Measurements from ENCODE around the gene MICU1.
"Not testable (repeated sequence)": the region's sequence is repeated elsewhere in the genome, so short reads cannot be mapped to it uniquely, and the experiment has no call there.

The MICU1 gene

GRCh38 chr10:72389014-72389413 is 236.9 kb downstream of the MICU1 start:
- no peaks in the 10 kb centered on the region for H3K4me1 ChIP-seq
- no peak overlapping the region for H3K9ac ChIP-seq
- H3K4me2 ChIP-seq (ENCODE audit: low read length), result no peak overlapping the region
- H3K79me2 ChIP-seq, result no peaks in the 10 kb centered on the region
- no peak overlapping the region for H2AFZ ChIP-seq
- no peak overlapping the region for H3K4me3 ChIP-seq (ENCODE audit: low read depth, low read length)
- TF ChIP-seq, protein P1, sequence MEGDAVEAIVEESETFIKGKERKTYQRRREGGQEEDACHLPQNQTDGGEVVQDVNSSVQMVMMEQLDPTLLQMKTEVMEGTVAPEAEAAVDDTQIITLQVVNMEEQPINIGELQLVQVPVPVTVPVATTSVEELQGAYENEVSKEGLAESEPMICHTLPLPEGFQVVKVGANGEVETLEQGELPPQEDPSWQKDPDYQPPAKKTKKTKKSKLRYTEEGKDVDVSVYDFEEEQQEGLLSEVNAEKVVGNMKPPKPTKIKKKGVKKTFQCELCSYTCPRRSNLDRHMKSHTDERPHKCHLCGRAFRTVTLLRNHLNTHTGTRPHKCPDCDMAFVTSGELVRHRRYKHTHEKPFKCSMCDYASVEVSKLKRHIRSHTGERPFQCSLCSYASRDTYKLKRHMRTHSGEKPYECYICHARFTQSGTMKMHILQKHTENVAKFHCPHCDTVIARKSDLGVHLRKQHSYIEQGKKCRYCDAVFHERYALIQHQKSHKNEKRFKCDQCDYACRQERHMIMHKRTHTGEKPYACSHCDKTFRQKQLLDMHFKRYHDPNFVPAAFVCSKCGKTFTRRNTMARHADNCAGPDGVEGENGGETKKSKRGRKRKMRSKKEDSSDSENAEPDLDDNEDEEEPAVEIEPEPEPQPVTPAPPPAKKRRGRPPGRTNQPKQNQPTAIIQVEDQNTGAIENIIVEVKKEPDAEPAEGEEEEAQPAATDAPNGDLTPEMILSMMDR (IDR thresholded peaks at IDR 0.05), result no peak
- no peaks in the 10 kb centered on the region for H3K9me3 ChIP-seq (ENCODE audit: control insufficient read depth, low read length)
- H3K27me3 ChIP-seq (ENCODE audit: control insufficient read depth, insufficient read depth, low read length), result no peaks in the 10 kb centered on the region
- H3K27ac ChIP-seq, result no peak overlapping the region
- H3K36me3 ChIP-seq (ENCODE audit: control insufficient read depth, insufficient read depth, low read length), result no peaks in the 10 kb centered on the region

DNA sequence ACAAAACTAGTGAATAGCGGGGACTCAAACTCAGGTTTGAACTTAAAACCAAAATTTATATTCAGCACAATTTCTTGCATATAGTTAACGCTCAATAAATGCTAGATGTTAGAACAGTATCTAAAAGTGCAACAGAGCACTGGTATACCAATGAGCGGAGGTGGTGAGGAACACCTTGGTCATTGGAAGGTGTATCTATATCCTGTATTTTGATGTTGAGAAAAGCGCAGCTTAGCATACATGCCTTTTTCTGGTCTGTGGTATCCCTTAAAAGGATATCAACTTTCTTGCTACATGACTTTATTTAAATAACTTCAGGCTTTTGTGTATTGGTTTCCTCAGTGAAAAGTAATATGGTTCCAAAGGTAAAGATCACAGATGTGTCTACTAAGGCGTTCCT is 237.8 kb downstream of the MICU1 start:
- Histone ChIP-seq H3K36me3 (ENCODE audit: control insufficient read depth, insufficient read depth, low read length) (no peaks in the 10 kb centered on the region), H2AFZ (no peak overlapping the region), H3K79me2 (no peaks in the 10 kb centered on the region), H3K4me3 (ENCODE audit: low read depth, low read length) (no peak overlapping the region), H3K9ac (no peak overlapping the region), H3K27me3 (ENCODE audit: control insufficient read depth, insufficient read depth, low read length) (no peaks in the 10 kb centered on the region), H3K9me3 (ENCODE audit: control insufficient read depth, low read length) (no peaks in the 10 kb centered on the region), H3K4me1 (no peaks in the 10 kb centered on the region), H3K27ac (no peak overlapping the region), H3K4me2 (ENCODE audit: low read length) (no peak overlapping the region)
- TF ChIP-seq, protein P1 (IDR thresholded peaks at IDR 0.05), result no peak

DNA sequence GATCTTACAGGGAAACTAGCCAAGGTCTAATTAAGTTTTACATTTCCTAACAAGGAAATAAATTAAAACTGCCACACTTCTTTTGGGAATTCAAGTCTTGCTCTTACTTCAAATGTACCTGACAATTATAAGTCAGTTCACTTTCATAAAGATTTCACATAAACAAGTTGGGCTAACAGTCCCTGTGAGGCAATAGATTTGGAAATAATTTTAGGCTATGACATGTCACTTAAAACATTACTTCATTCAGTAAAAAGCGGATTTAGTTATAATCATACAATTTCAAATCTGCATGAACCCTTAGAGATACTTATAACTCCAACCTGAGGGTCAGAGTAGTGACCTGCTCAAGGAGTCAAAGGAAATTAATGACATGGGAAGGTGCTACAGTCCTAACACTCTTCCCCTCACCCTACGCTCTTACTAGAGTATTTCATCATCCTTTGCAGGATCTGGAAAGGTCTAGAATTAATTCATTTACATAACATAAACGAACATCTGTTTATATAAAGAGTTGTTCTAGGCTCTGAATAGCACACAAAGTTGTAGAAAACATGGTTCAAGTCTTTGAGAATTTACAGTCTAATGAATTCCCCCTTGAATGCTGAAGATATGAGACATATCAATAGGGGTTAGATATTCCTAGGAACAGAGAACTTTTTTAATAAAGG is 238.8 kb downstream of the MICU1 start:
- no peak overlapping the region for H3K9ac ChIP-seq
- H3K27me3 ChIP-seq (ENCODE audit: control insufficient read depth, insufficient read depth, low read length), result no peaks in the 10 kb centered on the region
- H3K36me3 ChIP-seq (ENCODE audit: control insufficient read depth, insufficient read depth, low read length), result no peaks in the 10 kb centered on the region
- H3K9me3 ChIP-seq (ENCODE audit: control insufficient read depth, low read length), result no peaks in the 10 kb centered on the region
- no peak overlapping the region for H3K27ac ChIP-seq
- H3K4me2 ChIP-seq (ENCODE audit: low read length), result no peak overlapping the region
- H3K4me1 ChIP-seq, result no peaks in the 10 kb centered on the region
- no peaks in the 10 kb centered on the region for H3K79me2 ChIP-seq
- no peak overlapping the region for H2AFZ ChIP-seq
- H3K4me3 ChIP-seq (ENCODE audit: low read depth, low read length), result no peak overlapping the region
- TF ChIP-seq, protein P1 (IDR thresholded peaks at IDR 0.05), result no peak

DNA sequence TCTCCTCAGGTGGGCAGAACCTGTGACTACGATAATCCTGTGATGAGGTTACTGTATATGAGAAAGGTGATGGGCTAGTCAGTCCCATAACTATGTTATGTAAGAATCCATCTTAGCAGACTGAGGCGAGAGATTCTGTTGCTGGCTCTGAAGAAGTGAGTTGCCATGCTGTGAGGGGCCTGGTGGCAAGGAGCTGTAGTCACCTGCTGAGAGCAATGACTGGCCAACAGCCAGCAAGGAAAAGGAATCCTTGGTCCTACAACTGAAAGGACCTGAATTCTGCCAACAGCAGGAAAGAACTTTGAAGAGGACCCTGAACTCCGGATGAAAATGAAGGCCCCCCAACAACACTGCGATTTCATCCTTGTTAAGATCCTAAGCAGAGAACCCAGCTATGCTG is 240.2 kb downstream of the MICU1 start:
- Histone ChIP-seq H3K27ac (no peak overlapping the region), H3K9ac (no peak overlapping the region), H3K27me3 (ENCODE audit: control insufficient read depth, insufficient read depth, low read length) (no peaks in the 10 kb centered on the region), H2AFZ (no peak overlapping the region), H3K4me3 (ENCODE audit: low read depth, low read length) (no peak overlapping the region), H3K36me3 (ENCODE audit: control insufficient read depth, insufficient read depth, low read length) (no peaks in the 10 kb centered on the region), H3K4me1 (no peaks in the 10 kb centered on the region), H3K4me2 (ENCODE audit: low read length) (no peak overlapping the region), H3K9me3 (ENCODE audit: control insufficient read depth, low read length) (no peaks in the 10 kb centered on the region), H3K79me2 (no peaks in the 10 kb centered on the region)
- TF ChIP-seq, protein P1 (IDR thresholded peaks at IDR 0.05), result no peak

GRCh38 chr10:72384982-72385381 is 240.9 kb downstream of the MICU1 start:
- H3K9me3 ChIP-seq (ENCODE audit: control insufficient read depth, low read length); H3K27me3 ChIP-seq (ENCODE audit: control insufficient read depth, insufficient read depth, low read length); H3K4me3 ChIP-seq (ENCODE audit: low read depth, low read length); H3K79me2 ChIP-seq; H3K9ac ChIP-seq; H3K4me2 ChIP-seq (ENCODE audit: low read length); H3K27ac ChIP-seq; H2AFZ ChIP-seq; H3K36me3 ChIP-seq (ENCODE audit: control insufficient read depth, insufficient read depth, low read length); H3K4me1 ChIP-seq: not testable (repeated sequence)

Data from parathyroid adenoma (tissue), 2 donors.